H1 (cell line): Measurements from ENCODE around the gene POU2F1. TPM values are rescaled to one million over a fixed set of nuclear protein-coding genes. Genes with fewer than 3 reads are reported as not detected.

Experiments used
- CTCF ChIA-PET: fragments of 300-600 bp; sonication (Branson Sonifier 250); formaldehyde crosslinking; loops from one replicate; lab custom pipeline; 2021; ENCODE audit not compliant: partially characterized antibody; lab: Charles Lee
- POLR2A ChIA-PET: fragments of 300-600 bp; sonication (Branson Sonifier 250); formaldehyde crosslinking; loops from one replicate; lab custom pipeline; 2021; ENCODE audit warnings: inconsistent platforms; ENCODE audit not compliant: partially characterized antibody; lab: Charles Lee
- DNase-seq, 2 experiments: peaks; one replicate each; pipeline versions ENCODE4 v3.0.0 to v3.0.0-alpha.2; 2010 to 2022; ENCODE audit warnings: low spot score in 2 of 2, low read depth in 1 of 2, mixed read lengths in 1 of 2
- FAIRE-seq: peaks from 2 replicates; lab custom pipeline; 2011; peaks lifted over from hg19 to GRCh38; lab: Jason Lieb, UNC
- H2AFZ ChIP-seq: 2 replicates; pipeline ENCODE4 v1.8.1; 2012; ENCODE audit warnings: low read length, inconsistent platforms
- H2AK5ac ChIP-seq: 2 replicates; pipeline ENCODE4 v1.6.1; 2013; ENCODE audit warnings: low read depth, low read length
- H2BK120ac ChIP-seq: replicated peaks from 2 replicates; pipeline ENCODE3; 2013; ENCODE audit warnings: low read depth, low read length, inconsistent platforms
- H2BK12ac ChIP-seq: 2 replicates; pipeline ENCODE4 v1.6.1; 2013; ENCODE audit warnings: low read depth, low read length
- H2BK15ac ChIP-seq: 2 replicates; pipeline ENCODE4 v1.6.1; 2013; ENCODE audit warnings: low read length
- H2BK20ac ChIP-seq: 2 replicates; pipeline ENCODE4 v1.6.1; 2013; ENCODE audit warnings: low read length
- H2BK5ac ChIP-seq: 2 replicates; pipeline ENCODE4 v1.6.1; 2013; ENCODE audit warnings: low read depth, low read length
- H3K14ac ChIP-seq: 2 replicates; pipeline ENCODE4 v1.6.1; 2013; ENCODE audit warnings: inconsistent platforms; ENCODE audit not compliant: insufficient read length
- H3K18ac ChIP-seq: 2 replicates; pipeline ENCODE4 v1.6.1; 2013; ENCODE audit warnings: low read length; ENCODE audit errors: extremely low read depth
- H3K23ac ChIP-seq: 2 replicates; pipeline ENCODE4 v1.6.1; 2013; ENCODE audit warnings: inconsistent platforms; ENCODE audit not compliant: insufficient read length
- H3K23me2 ChIP-seq: 2 replicates; pipeline ENCODE4 v1.6.1; 2013; ENCODE audit warnings: low read depth, low read length
- H3K27ac ChIP-seq: 2 replicates; pipeline ENCODE4 v1.6.1; 2011; ENCODE audit warnings: low read depth, low read length, inconsistent platforms
- H3K27me3 ChIP-seq, 4 experiments: replicated peaks in 1 of 4; 1 replicate in 1 of 4; 2 replicates in 3 of 4; pipeline versions ENCODE4 v1.6.1 to v1.8.1; 2011 to 2013; ENCODE audit warnings: low read length in 3 of 4, mild to moderate bottlenecking in 3 of 4, inconsistent platforms in 2 of 4, mixed read lengths in 2 of 4, moderate library complexity in 1 of 4; ENCODE audit not compliant: control insufficient read depth in 3 of 4, insufficient read depth in 3 of 4; ENCODE audit errors: extremely low read depth in 1 of 4
- H3K36me3 ChIP-seq, 4 experiments: 2 replicates each; pipeline versions ENCODE4 v1.6.1 to v1.8.1; 2011 to 2013; ENCODE audit warnings: mild to moderate bottlenecking in 4 of 4, low read length in 3 of 4, moderate library complexity in 2 of 4, control low read depth in 1 of 4, inconsistent platforms in 1 of 4; ENCODE audit not compliant: insufficient read depth in 4 of 4, control insufficient read depth in 2 of 4
- H3K4ac ChIP-seq: replicated peaks from 2 replicates; pipeline ENCODE3; 2013; ENCODE audit warnings: low read length, low read depth, mixed read lengths, inconsistent platforms; ENCODE audit not compliant: insufficient read length
- H3K4me1 ChIP-seq, 4 experiments: replicated peaks in 1 of 4; 1 replicate in 1 of 4; 2 replicates in 3 of 4; pipeline versions ENCODE4 v1.6.1 to v1.8.1; 2011 to 2013; ENCODE audit warnings: low read length in 3 of 4, inconsistent platforms in 2 of 4, mixed read lengths in 1 of 4; ENCODE audit not compliant: insufficient read depth in 4 of 4, control insufficient read depth in 3 of 4
- H3K4me2 ChIP-seq, 2 experiments: 2 replicates each; pipeline versions ENCODE4 v1.6.1 to v1.8.1; 2011 to 2013; ENCODE audit warnings: low read depth in 2 of 2, low read length in 2 of 2, control low read depth in 1 of 2, inconsistent platforms in 1 of 2, mild to moderate bottlenecking in 1 of 2; ENCODE audit not compliant: insufficient read depth in 1 of 2
- H3K4me3 ChIP-seq, 4 experiments: fragments of 200-600, 300-600 bp in 1 of 4; sonication (generic), shearing (Covaris generic), sonication (Bioruptor Twin) in 1 of 4; 2 replicates each; pipeline versions ENCODE4 v1.5.1 to v1.8.1; 2011 to 2016; ENCODE audit warnings: low read length in 4 of 4, low read depth in 3 of 4, control low read depth in 2 of 4, inconsistent platforms in 2 of 4, mild to moderate bottlenecking in 2 of 4, mixed read lengths in 1 of 4, moderate library complexity in 1 of 4; ENCODE audit not compliant: insufficient read depth in 2 of 4; ENCODE audit errors: extremely low read depth in 1 of 4
- H3K56ac ChIP-seq: replicated peaks from 2 replicates; pipeline ENCODE3; 2013; ENCODE audit warnings: low read depth, mild to moderate bottlenecking, mixed read lengths, low read length, inconsistent platforms; ENCODE audit not compliant: insufficient read length
- H3K79me1 ChIP-seq: 2 replicates; pipeline ENCODE4 v1.6.1; 2013; ENCODE audit warnings: low read depth, low read length, control low read depth
- H3K79me2 ChIP-seq, 2 experiments: 2 replicates each; pipeline versions ENCODE4 v1.6.1 to v1.8.1; 2012 to 2013; ENCODE audit warnings: low read length in 2 of 2, mild to moderate bottlenecking in 2 of 2, inconsistent platforms in 1 of 2; ENCODE audit not compliant: insufficient read depth in 2 of 2, control insufficient read depth in 1 of 2
- H3K9ac ChIP-seq, 4 experiments: replicated peaks in 1 of 4; 1 replicate in 1 of 4; 2 replicates in 3 of 4; pipeline versions ENCODE4 v1.6.1 to v1.8.1; 2011 to 2013; ENCODE audit warnings: low read depth in 3 of 4, low read length in 3 of 4, control low read depth in 2 of 4, mild to moderate bottlenecking in 2 of 4, moderate library complexity in 2 of 4, inconsistent platforms in 1 of 4; ENCODE audit errors: extremely low read depth in 1 of 4
- H3K9me3 ChIP-seq, 2 experiments: 2 replicates each; pipeline versions ENCODE4 v1.6.1 to v1.8.1; 2012 to 2013; ENCODE audit warnings: mild to moderate bottlenecking in 2 of 2, moderate library complexity in 2 of 2, control low read depth in 1 of 2, inconsistent platforms in 1 of 2, low read depth in 1 of 2, low read length in 1 of 2, mixed read lengths in 1 of 2; ENCODE audit not compliant: insufficient read depth in 2 of 2
- H4K20me1 ChIP-seq, 2 experiments: replicated peaks in 1 of 2; 2 replicates each; pipeline versions ENCODE3 to v1.8.1; 2011 to 2013; ENCODE audit warnings: inconsistent platforms in 2 of 2, low read length in 2 of 2, mild to moderate bottlenecking in 1 of 2; ENCODE audit not compliant: insufficient read depth in 2 of 2, control insufficient read depth in 1 of 2
- H4K5ac ChIP-seq: 2 replicates; pipeline ENCODE4 v1.6.1; 2013; ENCODE audit warnings: low read length, low read depth, mixed read lengths, inconsistent platforms; ENCODE audit not compliant: insufficient read length
- H4K8ac ChIP-seq: 2 replicates; pipeline ENCODE4 v1.8.0; 2013; ENCODE audit warnings: mild to moderate bottlenecking, moderate library complexity, low read length, inconsistent platforms; ENCODE audit not compliant: insufficient read depth; ENCODE audit errors: extremely low read depth
- H4K91ac ChIP-seq: replicated peaks from 2 replicates; pipeline ENCODE3; 2013; ENCODE audit warnings: low read length, mixed read lengths, inconsistent platforms; ENCODE audit not compliant: insufficient read length
- RBBP5 ChIP-seq: IDR thresholded peaks from 2 replicates; pipeline ENCODE4 v1.7.1; 2012; ENCODE audit warnings: low read depth, mild to moderate bottlenecking, inconsistent platforms, low read length, moderate library complexity, borderline replicate concordance
- WGBS, 2 experiments: shearing (Covaris generic) in 1 of 2; methylation state at CpG; one replicate each; pipeline versions ENCODE4 v1.1.6 to v1.1.7; 2013 to 2015; ENCODE audit warnings: low lambda C conversion rate in 2 of 2, mixed read lengths in 2 of 2, inconsistent platforms in 1 of 2, low coverage in 1 of 2, missing lambda C conversion rate in 1 of 2; ENCODE audit not compliant: insufficient replicate concordance in 2 of 2, insufficient coverage in 1 of 2, insufficient read length in 1 of 2; ENCODE audit errors: extremely low coverage in 1 of 2, missing lambda C conversion rate in 1 of 2; 5-methylcytosine and 5-hydroxymethylcytosine counted together
- polyA plus RNA-seq, 7 experiments: library from polyadenylated mRNA; depleted of rRNA in 3 of 7; stranded (reverse) in 5 of 7; unstranded in 2 of 7; fragments of >200 nt in 5 of 7; fragments of 200-250 nt in 2 of 7; gene quantifications; 1 replicate in 5 of 7; 2 replicates in 1 of 7; 4 replicates in 1 of 7; pipeline versions ENCODE4 v1.2.1 to v1.2.3, GENCODE V29; 2011 to 2013; ENCODE audit warnings: missing spikeins in 2 of 7, mixed read lengths in 2 of 7
- total RNA-seq: library from RNA; stranded (reverse); fragmentation: NEBNext Ultra II Directional; extraction: Animal tissue kit (Norgen Biotek cat#: 25700); gene quantifications from 2 replicates; pipeline ENCODE4 v1.2.1, GENCODE V29; 2021

POU2F1 gene
- total and polyA plus RNA-seq, 2 of the 8 experiments (the other 6 are each of a cell fraction or from before 2014, with no cell fraction given) = 37.0 to 57.2 TPM

DNA sequence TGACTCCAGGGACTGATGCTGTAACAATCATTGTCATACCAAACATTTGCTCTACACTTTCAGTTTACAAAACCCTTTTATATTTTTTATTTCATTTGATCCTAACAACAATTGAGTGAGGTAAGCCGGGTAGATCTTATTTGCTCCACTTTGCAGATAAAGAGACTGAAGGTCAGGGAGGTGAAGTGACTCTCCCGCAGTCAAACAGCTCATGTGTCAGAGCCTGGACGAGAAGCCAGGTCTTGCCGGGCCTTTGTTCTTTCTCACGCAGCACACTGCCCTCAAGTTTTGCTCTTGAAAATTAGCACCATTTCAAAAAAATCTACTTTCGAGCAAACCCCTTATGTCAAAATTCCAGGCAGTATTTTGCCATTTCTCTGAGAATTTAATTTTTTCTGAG is 232.4 kb downstream of the POU2F1 start:
- peaks cover 0 to 12% (median 2%) of the 10 kb centered on the region in 4 experiments; a peak in 6 of 7 replicates for H3K4me1 ChIP-seq
- H4K5ac ChIP-seq = no peak overlapping the region
- no peaks in the 10 kb centered on the region for H3K79me1 ChIP-seq
- H3K9me3 ChIP-seq = no peaks in the 10 kb centered on the region
- H3K23ac ChIP-seq = no peak overlapping the region
- no peak overlapping the region for H3K18ac ChIP-seq
- H3K4ac ChIP-seq = no peak overlapping the region
- H2BK5ac ChIP-seq = no peak overlapping the region
- DNase-seq (no peak), FAIRE-seq (no peak)
- no peaks in the 10 kb centered on the region for H4K20me1 ChIP-seq
- peaks cover 0 to 28% (median 24%) of the 10 kb centered on the region in 4 experiments; a peak in 6 of 7 replicates for H3K27me3 ChIP-seq
- H3K56ac ChIP-seq = no peak overlapping the region
- no peak for TF ChIP-seq RBBP5
- H3K27ac ChIP-seq = no peak overlapping the region
- H3K23me2 ChIP-seq = peaks cover 10% of the 10 kb centered on the region; the same call in 1 of the 2 replicates
- no peaks in the 10 kb centered on the region for H3K79me2 ChIP-seq
- no peak overlapping the region for H2BK12ac ChIP-seq
- no peaks in the 10 kb centered on the region for H3K36me3 ChIP-seq
- no peak overlapping the region for H3K14ac ChIP-seq
- WGBS, 2 experiments = 80% methylated on average over 6 of the region's 6 CpGs; no CpG with 5 or more reads in 1 of the 2 experiments
- ChIA-PET CTCF (interaction anchor here (0.8 to 6.3 kb wide), 5 partner anchors 13 to 81 kb away, joined by 3 to 54 read pairs (median 31); no protein-coding TSS in a partner anchor), POLR2A (no interaction called here)
- H2BK20ac ChIP-seq = no peak overlapping the region
- H3K4me3 ChIP-seq = no peak overlapping the region
- no peak overlapping the region for H2AK5ac ChIP-seq
- H3K9ac ChIP-seq = no peak overlapping the region
- no peak overlapping the region for H3K4me2 ChIP-seq
- H2AFZ ChIP-seq = no peak overlapping the region
- no peak overlapping the region for H4K8ac ChIP-seq
- H2BK120ac ChIP-seq = no peak overlapping the region
- no peak overlapping the region for H4K91ac ChIP-seq
- H2BK15ac ChIP-seq = no peak overlapping the region
